Cardiac muscle cell (in vitro differentiated cells and primary cell): ENCODE measurements around the gene SIRT3. TPM values are rescaled to one million over a fixed set of nuclear protein-coding genes. Genes with fewer than 3 reads are reported as not detected.

Source experiments
- DNase-seq, 2 donors: peaks; one replicate each; pipeline versions ENCODE4 v3.0.0 to v3.0.0-alpha.2; 2010 to 2017; ENCODE audit warnings: low read depth in 1 of 2, low spot score in 1 of 2
- H3K27ac ChIP-seq: fragments of 200-600 bp; sonication (generic); 2 replicates; pipeline ENCODE4 v1.5.1; 2016
- H3K27me3 ChIP-seq: fragments of 200-600 bp; sonication (generic); 2 replicates; pipeline ENCODE4 v1.6.0; 2016; ENCODE audit warnings: control low read depth
- H3K36me3 ChIP-seq: fragments of 200-600 bp; sonication (generic); 2 replicates; pipeline ENCODE4 v1.5.1; 2016; ENCODE audit warnings: control low read depth
- H3K4me1 ChIP-seq: fragments of 200-600 bp; sonication (generic); 2 replicates; pipeline ENCODE4 v1.8.1; 2017; ENCODE audit warnings: low read depth, mild to moderate bottlenecking, mixed run types
- H3K4me3 ChIP-seq: fragments of 200-600 bp; sonication (generic); 2 replicates; pipeline ENCODE4 v1.5.1; 2016; ENCODE audit warnings: mild to moderate bottlenecking
- H3K9me3 ChIP-seq: fragments of 200-600 bp; sonication (generic); 2 replicates; pipeline ENCODE4 v1.5.1; 2017; ENCODE audit warnings: low read depth, mild to moderate bottlenecking, control low read depth
- CTCF ChIP-seq: IDR thresholded peaks from 2 replicates; pipeline ENCODE4 v1.5.1; 2012; ENCODE audit warnings: low read depth, mild to moderate bottlenecking, low read length
- polyA plus RNA-seq: library from polyadenylated mRNA; unstranded; fragments of >200 nt; fragmentation: Nextera tagmentation; extraction: Ambion mirVana; gene quantifications from 2 replicates; pipeline ENCODE4 v1.2.1, GENCODE V29; 2016
- total RNA-seq: library from RNA; depleted of rRNA; stranded (reverse); fragments of >200 nt; gene quantifications from 2 replicates; pipeline ENCODE4 v1.2.3, GENCODE V29; 2016

Gene SIRT3
- total and polyA plus RNA-seq, 2 experiments from 2014 or later = 46.1 to 53.6 TPM

GRCh38 chr11:218815-219593 is 17.1 kb downstream of the SIRT3 start:
- Histone ChIP-seq H3K9me3 (no peaks in the 10 kb centered on the region), H3K36me3 (peaks cover 19% of the 10 kb centered on the region), H3K27me3 (no peaks in the 10 kb centered on the region), H3K27ac (no peak overlapping the region), H3K4me3 (no peak overlapping the region), H3K4me1 (no peaks in the 10 kb centered on the region)
- no peak for TF ChIP-seq CTCF
- DNase-seq = no peak

- H3K4me3 ChIP-seq = no peak overlapping the region
- TF ChIP-seq CTCF = no peak
- no peak for DNase-seq
- no peak overlapping the region for H3K27ac ChIP-seq
- no peaks in the 10 kb centered on the region for H3K4me1 ChIP-seq
- peaks cover 29% of the 10 kb centered on the region for H3K36me3 ChIP-seq
- H3K27me3 ChIP-seq = no peaks in the 10 kb centered on the region
- H3K9me3 ChIP-seq = no peaks in the 10 kb centered on the region
These were observed 18.4 kb downstream of the SIRT3 start for GRCh38 chr11:217704-218103.

GRCh38 chr11:216081-216974 is 19.8 kb downstream of the SIRT3 start:
- Histone ChIP-seq H3K27ac (peak overlapping the region; percentile 51), H3K4me3 (no peak overlapping the region), H3K36me3 (peaks cover 40% of the 10 kb centered on the region), H3K27me3 (no peaks in the 10 kb centered on the region), H3K4me1 (no peaks in the 10 kb centered on the region), H3K9me3 (no peaks in the 10 kb centered on the region)
- no peak for TF ChIP-seq CTCF
- DNase-seq = no peak

- no peaks in the 10 kb centered on the region for H3K27me3 ChIP-seq
- TF ChIP-seq CTCF = no peak
- no peak overlapping the region for H3K4me3 ChIP-seq
- no peak for DNase-seq
- peak overlapping the region; percentile 51 for H3K27ac ChIP-seq
- H3K36me3 ChIP-seq = peaks cover 45% of the 10 kb centered on the region
- H3K9me3 ChIP-seq = no peaks in the 10 kb centered on the region
- no peaks in the 10 kb centered on the region for H3K4me1 ChIP-seq
These were observed 20.5 kb downstream of the SIRT3 start for GRCh38 chr11:215581-216037.

GRCh38 chr11:214083-214482 is 22.1 kb downstream of the SIRT3 start:
- Histone ChIP-seq H3K4me3 (no peak overlapping the region), H3K27ac (no peak overlapping the region), H3K27me3 (no peaks in the 10 kb centered on the region), H3K4me1 (no peaks in the 10 kb centered on the region), H3K36me3 (peaks cover 55% of the 10 kb centered on the region), H3K9me3 (no peaks in the 10 kb centered on the region)
- TF ChIP-seq CTCF = no peak
- no peak for DNase-seq
